SK-N-MC (cell line): Measurements from ENCODE around the gene PPP1CB.

ENCODE experiments used
- EZH2 ChIP-seq: fragments of 200-600 bp; sonication (generic); IDR thresholded peaks from one replicate; pipeline ENCODE4 v1.6.1; 2017; ENCODE audit warnings: antibody characterized with exemption
- POLR2AphosphoS5 ChIP-seq: IDR thresholded peaks from 2 replicates; pipeline ENCODE4 v1.6.1; 2012; ENCODE audit warnings: mild to moderate bottlenecking, low read depth, low read length, borderline replicate concordance

DNA sequence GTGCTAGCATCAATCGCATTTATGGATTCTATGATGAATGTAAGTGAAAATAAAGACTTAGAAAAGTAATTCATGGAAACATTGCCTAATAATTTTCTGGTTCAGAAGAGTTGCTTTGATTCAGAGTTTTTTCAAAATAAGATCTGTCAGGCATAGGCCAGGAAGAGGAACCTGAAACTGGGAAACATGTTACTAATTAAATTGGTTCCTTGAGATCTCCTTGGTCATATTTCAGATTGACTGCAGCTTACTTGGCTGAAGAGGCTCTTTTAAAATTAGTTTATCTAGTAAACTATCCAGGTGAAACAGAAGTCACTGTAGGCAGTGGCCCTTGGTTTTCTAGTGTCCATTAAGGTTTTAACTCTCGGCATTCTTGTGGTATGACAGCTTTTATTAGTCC lies 27.4 kb downstream of the PPP1CB start:
- TF ChIP-seq POLR2AphosphoS5 (no peak), EZH2 (no peak)
